GM12891 (cell line): ENCODE data around the gene ARIH2.

Source experiments
- DNase-seq: peaks from one replicate; pipeline ENCODE4 v3.0.0; 2011; ENCODE audit warnings: low spot score; ENCODE audit not compliant: insufficient read length
- FAIRE-seq: peaks from 2 replicates; lab custom pipeline; 2011; peaks lifted over from hg19 to GRCh38; lab: Jason Lieb, UNC
- PAX5 ChIP-seq: IDR thresholded peaks from 2 replicates; pipeline ENCODE4 v1.6.1; 2011; ENCODE audit warnings: low read length, moderate library complexity, mild to moderate bottlenecking; ENCODE audit not compliant: insufficient read depth, severe bottlenecking
- POLR2A ChIP-seq: IDR thresholded peaks from 2 replicates; pipeline ENCODE4 v1.6.1; 2011; ENCODE audit warnings: low read depth, low read length, control low read depth
- POLR2AphosphoS5 ChIP-seq: IDR thresholded peaks from 2 replicates; pipeline ENCODE4 v1.6.1; 2011; ENCODE audit warnings: low read depth, low read length, control low read depth
- POU2F2 ChIP-seq: IDR thresholded peaks from 2 replicates; pipeline ENCODE4 v1.6.1; 2011; ENCODE audit warnings: low read depth, mild to moderate bottlenecking, control low read depth, low read length, moderate library complexity
- SPI1 ChIP-seq: IDR thresholded peaks from 2 replicates; pipeline ENCODE4 v1.6.1; 2011; ENCODE audit warnings: low read depth, low read length, control low read depth
- TAF1 ChIP-seq: IDR thresholded peaks from 2 replicates; pipeline ENCODE4 v1.6.1; 2011; ENCODE audit warnings: low read depth, low read length, control low read depth

ARIH2 gene

GRCh38 chr3:49017971-49018706 lies 99.5 kb downstream of the ARIH2 start, which contains the start of gene DALRD3:
Gene DALRD3, minus strand, starts transcription at chr3:49018580. Its CDS starts 16 bp downstream, at chr3:49018564.
- DNase-seq (peak; percentile 76), FAIRE-seq (peak; percentile 92)
- TF ChIP-seq PAX5, result no peak
- TF ChIP-seq POLR2A, result peak; percentile 68
- TF ChIP-seq POU2F2, result peak; percentile 40; the same call in 1 of the 2 replicates
- peak; percentile 57 for TF ChIP-seq TAF1
- no peak for TF ChIP-seq POLR2AphosphoS5
- no peak for TF ChIP-seq SPI1

- DNase-seq (no peak), FAIRE-seq (no peak)
- TF ChIP-seq TAF1, result no peak
Measured at GRCh38 chr3:49018707-49019006, 100.0 kb downstream of the ARIH2 start.

GRCh38 chr3:49019941-49020329 lies 101.3 kb downstream of the ARIH2 start:
- FAIRE-seq (no peak), DNase-seq (no peak)
- TF ChIP-seq POU2F2 (no peak), TAF1 (no peak), POLR2A (peak; percentile 47; the same call in 1 of the 2 replicates), POLR2AphosphoS5 (peak; percentile 20; the same call in 1 of the 2 replicates), SPI1 (no peak), PAX5 (no peak)

- FAIRE-seq (peak; percentile 80), DNase-seq (peak; percentile 42)
- TF ChIP-seq POLR2A (peak; percentile 64), POU2F2 (no peak; the same call in 1 of the 2 replicates), PAX5 (no peak), TAF1 (peak; percentile 53; the same call in 1 of the 2 replicates), POLR2AphosphoS5 (peak; percentile 65; the same call in 1 of the 2 replicates), SPI1 (peak; percentile 76)
Measured at GRCh38 chr3:49020330-49021212, 101.9 kb downstream of the ARIH2 start.

- FAIRE-seq (no peak), DNase-seq (peak; percentile 89)
- TF ChIP-seq POLR2A (peak; percentile 99), SPI1 (no peak), PAX5 (no peak), POLR2AphosphoS5 (peak; percentile 100), POU2F2 (peak; percentile 94), TAF1 (peak; percentile 94)
Measured at GRCh38 chr3:49021213-49021812, 102.7 kb downstream of the ARIH2 start.

- peak; percentile 95 for TF ChIP-seq POLR2A
- no peak for TF ChIP-seq SPI1
- peak; percentile 94 for TF ChIP-seq POLR2AphosphoS5
- TF ChIP-seq POU2F2, result peak; percentile 58; the same call in 1 of the 2 replicates
- peak; percentile 86 for TF ChIP-seq TAF1
- TF ChIP-seq PAX5, result peak; percentile 35
- peak; percentile 88 for DNase-seq
- peak; percentile 98 for FAIRE-seq
Measured at GRCh38 chr3:49021813-49022687, 103.4 kb downstream of the ARIH2 start, which contains the start of gene NDUFAF3. Gene NDUFAF3, plus strand, starts transcription at chr3:49022121. Its CDS starts 24 bp downstream, at chr3:49022145.

DNA sequence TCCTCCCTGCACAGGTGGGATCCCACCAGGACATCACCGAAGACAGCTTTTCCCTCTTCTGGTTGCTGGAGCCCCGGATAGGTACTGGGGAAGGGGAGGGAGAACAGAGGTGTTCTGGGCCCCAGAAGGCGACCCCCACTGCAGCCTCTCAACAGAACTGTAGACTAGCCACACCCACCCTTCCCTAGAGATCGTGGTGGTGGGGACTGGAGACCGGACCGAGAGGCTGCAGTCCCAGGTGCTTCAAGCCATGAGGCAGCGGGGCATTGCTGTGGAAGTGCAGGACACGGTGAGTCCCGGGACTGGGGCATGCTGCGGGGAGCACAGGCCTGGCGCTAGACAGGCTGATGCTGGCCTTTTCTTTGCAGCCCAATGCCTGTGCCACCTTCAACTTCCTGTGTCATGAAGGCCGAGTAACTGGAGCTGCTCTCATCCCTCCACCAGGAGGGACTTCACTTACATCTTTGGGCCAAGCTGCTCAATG lies 104.1 kb downstream of the ARIH2 start:
- TF ChIP-seq PAX5 (no peak), POLR2AphosphoS5 (no peak; the same call in 1 of the 2 replicates), SPI1 (no peak)

DNA sequence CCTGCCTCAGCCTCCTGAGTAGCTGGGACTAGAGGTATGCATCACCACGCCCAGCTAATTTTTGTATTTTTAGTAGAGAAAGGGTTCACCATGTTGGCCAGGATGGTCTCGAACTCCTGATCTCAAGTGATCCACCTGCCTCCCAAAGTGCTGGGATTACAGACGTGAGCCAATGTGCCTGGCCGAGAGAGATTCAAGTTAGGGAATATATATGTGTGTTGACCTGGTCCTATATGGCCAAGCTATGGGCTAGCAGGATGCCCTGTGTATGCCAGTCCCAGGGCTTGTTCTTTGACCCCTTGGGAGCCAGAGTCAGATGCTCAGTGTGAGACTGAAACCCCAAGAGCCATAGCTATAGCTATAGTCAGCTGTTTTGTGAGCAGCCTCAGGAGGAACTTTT lies 105.1 kb downstream of the ARIH2 start:
- no peak for DNase-seq
- TF ChIP-seq TAF1, result no peak
- no peak for TF ChIP-seq POU2F2
- no peak for TF ChIP-seq POLR2A
- no peak for TF ChIP-seq SPI1
- no peak for TF ChIP-seq PAX5
- TF ChIP-seq POLR2AphosphoS5, result no peak
- FAIRE-seq, result no peak

More for the DNA sequence above, 104.1 kb downstream of the ARIH2 start:
- FAIRE-seq, result no peak
- no peak for DNase-seq

GRCh38 chr3:49024449-49024848 lies 105.8 kb downstream of the ARIH2 start:
- DNase-seq (no peak), FAIRE-seq (no peak)
- no peak for TF ChIP-seq SPI1
- TF ChIP-seq PAX5, result no peak
- TF ChIP-seq POU2F2, result no peak
- TF ChIP-seq POLR2AphosphoS5, result 0 out of 2 replicates have a peak, but pooled peaks have one; percentile 20
- no peak for TF ChIP-seq TAF1
